HCT116 (cell line): ENCODE measurements around the gene OXCT2. TPM values are rescaled to one million over a fixed set of nuclear protein-coding genes. Genes with fewer than 3 reads are reported as not detected.
"Not testable (repeated sequence)": the region's sequence is repeated elsewhere in the genome, so short reads cannot be mapped to it uniquely, and the experiment has no call there.

Experiments
- ATAC-seq: fragments of 200-7000 bp; cut with Tn5 transposase; 2 replicates; pipeline ENCODE4 v1.9.1; 2020; ENCODE audit warnings: mild to moderate bottlenecking, moderate library complexity
- BruUV-seq: library from RNA; stranded (reverse); fragments of 400-500 nt; replicated peaks from 2 replicates; lab custom pipeline; 2021; lab: Mats Ljungman, UMichigan
- CTCF ChIA-PET: fragments of 300-600 bp; sonication (Branson Sonifier 250); formaldehyde crosslinking; loops from one replicate; lab custom pipeline; 2021; ENCODE audit warnings: antibody characterized with exemption; lab: Charles Lee
- POLR2A ChIA-PET: fragments of 300-600, 350-600 bp; sonication (Branson Sonifier 250); formaldehyde crosslinking; loops from one replicate; lab custom pipeline; 2021; ENCODE audit warnings: antibody characterized with exemption; lab: Charles Lee
- RAD21 ChIA-PET, 2 experiments: fragments of 300-600 bp; sonication (Branson Sonifier 250); formaldehyde crosslinking; loops; one replicate each; lab custom pipeline; 2023; ENCODE audit warnings: low total read pairs in 2 of 2; ENCODE audit not compliant: uncharacterized antibody in 2 of 2, unreplicated experiment in 2 of 2, low non-redundant PET in 1 of 2; lab: Charles Lee
- DNase-seq: peaks from one replicate; pipeline ENCODE4 v3.0.0-alpha.2; 2010; ENCODE audit warnings: low read depth, low spot score
- H2AFZ ChIP-seq: fragments of 200-600 bp; shearing (Covaris generic), sonication (generic); 2 replicates; pipeline ENCODE4 v1.6.1; 2017; ENCODE audit warnings: low read depth, mixed run types, mixed read lengths, antibody characterized with exemption, low read length; ENCODE audit not compliant: poor library complexity, severe bottlenecking
- H3K27ac ChIP-seq: 2 replicates; pipeline ENCODE4 v1.5.1; 2012; ENCODE audit warnings: low read depth, low read length
- H3K27me3 ChIP-seq: fragments of 200-600 bp; sonication (generic); 2 replicates; pipeline ENCODE4 v1.6.1; 2016; ENCODE audit warnings: mixed run types, low read length, mixed read lengths; ENCODE audit not compliant: insufficient read depth
- H3K36me3 ChIP-seq, 2 experiments: fragments of 200-500 bp in 1 of 2; fragments of 200-600 bp in 1 of 2; sonication (Bioruptor generic) in 1 of 2; sonication (generic) in 1 of 2; 2 replicates each; pipeline versions ENCODE4 v1.5.1 to v1.6.1; 2014 to 2016; ENCODE audit warnings: low read length in 2 of 2, inconsistent platforms in 1 of 2, mixed read lengths in 1 of 2, mixed run types in 1 of 2; ENCODE audit not compliant: insufficient read depth in 2 of 2, control insufficient read depth in 1 of 2
- H3K4me1 ChIP-seq, 2 experiments: fragments of 200-600 bp in 1 of 2; sonication (generic) in 1 of 2; 2 replicates each; pipeline versions ENCODE4 v1.5.1 to v1.6.1; 2012 to 2017; ENCODE audit warnings: low read length in 2 of 2, inconsistent platforms in 1 of 2, mild to moderate bottlenecking in 1 of 2, mixed read lengths in 1 of 2, mixed run types in 1 of 2, moderate library complexity in 1 of 2; ENCODE audit not compliant: insufficient read depth in 2 of 2, control insufficient read depth in 1 of 2
- H3K4me2 ChIP-seq: fragments of 200-600 bp; sonication (generic); 2 replicates; pipeline ENCODE4 v1.6.1; 2017; ENCODE audit warnings: mixed run types, low read length, mixed read lengths
- H3K4me3 ChIP-seq, 2 experiments: fragments of 200-600 bp in 1 of 2; sonication (generic) in 1 of 2; replicated peaks in 1 of 2; 2 replicates each; pipeline ENCODE4 v1.5.1; 2011 to 2016; ENCODE audit warnings: low read length in 2 of 2, control low read depth in 1 of 2, low read depth in 1 of 2, mild to moderate bottlenecking in 1 of 2, mixed read lengths in 1 of 2, mixed run types in 1 of 2
- H3K79me2 ChIP-seq: fragments of 200-600 bp; sonication (generic); 2 replicates; pipeline ENCODE4 v1.6.1; 2017; ENCODE audit warnings: mild to moderate bottlenecking, mixed run types, low read length, moderate library complexity, mixed read lengths; ENCODE audit not compliant: insufficient read depth
- H3K9ac ChIP-seq: fragments of 200-600 bp; sonication (generic); 2 replicates; pipeline ENCODE4 v1.6.1; 2016; ENCODE audit warnings: low read length, mixed read lengths
- H3K9me2 ChIP-seq: fragments of 200-600 bp; sonication (generic), shearing (Covaris generic); 2 replicates; pipeline ENCODE4 v1.6.1; 2017; ENCODE audit warnings: mixed run types, mild to moderate bottlenecking, moderate library complexity; ENCODE audit not compliant: insufficient read depth
- H3K9me3 ChIP-seq, 2 experiments: fragments of 200-500 bp in 1 of 2; fragments of 200-600 bp in 1 of 2; sonication (Bioruptor generic) in 1 of 2; sonication (generic) in 1 of 2; 2 replicates each; pipeline ENCODE4 v1.6.1; 2014 to 2017; ENCODE audit warnings: low read length in 2 of 2, mixed read lengths in 2 of 2, inconsistent platforms in 1 of 2, low read depth in 1 of 2, mild to moderate bottlenecking in 1 of 2, mixed run types in 1 of 2, moderate library complexity in 1 of 2; ENCODE audit not compliant: control insufficient read depth in 1 of 2, insufficient read depth in 1 of 2
- H4K20me1 ChIP-seq: fragments of 200-600 bp; sonication (generic), shearing (Covaris generic); 2 replicates; pipeline ENCODE4 v1.6.1; 2017; ENCODE audit warnings: mixed run types, mild to moderate bottlenecking, moderate library complexity; ENCODE audit not compliant: insufficient read depth
- CBX3 ChIP-seq: IDR thresholded peaks from 2 replicates; pipeline ENCODE4 v1.6.1; 2012; ENCODE audit warnings: low read depth
- CEBPB ChIP-seq: IDR thresholded peaks from 2 replicates; pipeline ENCODE4 v1.6.1; 2012; ENCODE audit warnings: low read depth
- CTCF ChIP-seq, 3 experiments: fragments of 200-600 bp in 1 of 3; sonication (generic) in 1 of 3; IDR thresholded peaks in 2 of 3; conservative IDR thresholded peaks in 1 of 3; 2 replicates each; pipeline ENCODE4 v1.5.1; 2012 to 2017; ENCODE audit warnings: low read depth in 2 of 3, low read length in 2 of 3, antibody characterized with exemption in 1 of 3, borderline replicate concordance in 1 of 3, control low read depth in 1 of 3, mild to moderate bottlenecking in 1 of 3, mixed read lengths in 1 of 3, mixed run types in 1 of 3, moderate library complexity in 1 of 3; ENCODE audit not compliant: insufficient read depth in 1 of 3
- EGR1 ChIP-seq: IDR thresholded peaks from 2 replicates; pipeline ENCODE4 v1.6.1; 2012; ENCODE audit warnings: low read depth
- EZH2 ChIP-seq: fragments of 200-600 bp; sonication (generic); IDR thresholded peaks from 2 replicates; pipeline ENCODE4 v1.6.1; 2017; ENCODE audit warnings: antibody characterized with exemption, mixed run types
- EZH2phosphoT487 ChIP-seq: fragments of 200-600 bp; IDR thresholded peaks from 2 replicates; pipeline ENCODE4 v1.6.1; 2018; ENCODE audit warnings: antibody characterized with exemption, borderline replicate concordance
- FOSL1 ChIP-seq: IDR thresholded peaks from 2 replicates; pipeline ENCODE4 v1.6.1; 2012; ENCODE audit warnings: low read depth
- JUND ChIP-seq: IDR thresholded peaks from 2 replicates; pipeline ENCODE4 v1.6.1; 2012
- POLR2A ChIP-seq: IDR thresholded peaks from 2 replicates; pipeline ENCODE4 v1.7.0; 2011; ENCODE audit warnings: borderline replicate concordance; ENCODE audit not compliant: insufficient read depth, insufficient read length; ENCODE audit errors: extremely low read depth
- POLR2AphosphoS5 ChIP-seq: IDR thresholded peaks from 2 replicates; pipeline ENCODE4 v1.6.1; 2011; ENCODE audit warnings: mild to moderate bottlenecking, low read depth, low read length, moderate library complexity
- SIN3A ChIP-seq: IDR thresholded peaks from 2 replicates; pipeline ENCODE4 v1.6.1; 2012; ENCODE audit warnings: low read depth
- SP1 ChIP-seq: IDR thresholded peaks from 2 replicates; pipeline ENCODE4 v1.6.1; 2012; ENCODE audit warnings: low read depth
- TCF7L2 ChIP-seq: IDR thresholded peaks from 2 replicates; pipeline ENCODE4 v1.7.0; 2011; ENCODE audit warnings: borderline replicate concordance, inconsistent platforms; ENCODE audit not compliant: insufficient read depth, insufficient read length; ENCODE audit errors: extremely low read depth
- YY1 ChIP-seq: IDR thresholded peaks from 2 replicates; pipeline ENCODE4 v1.6.1; 2011; ENCODE audit warnings: low read length, low read depth, moderate library complexity, mild to moderate bottlenecking; ENCODE audit not compliant: insufficient replicate concordance; ENCODE audit errors: extremely low read depth
- ZBTB33 ChIP-seq: IDR thresholded peaks from 2 replicates; pipeline ENCODE4 v1.6.1; 2011; ENCODE audit warnings: mild to moderate bottlenecking, low read length, moderate library complexity; ENCODE audit not compliant: insufficient replicate concordance; ENCODE audit errors: extremely low read depth
- intact Hi-C: fragments of 100-400 bp; cut with micrococcal nuclease; formaldehyde crosslinking; loops from 2 replicates; pipeline ENCODE4 v1.10.0; 2022
- total RNA-seq: library from RNA; stranded (reverse); gene quantifications from one replicate; pipeline ENCODE4 v1.2.1, GENCODE V29; 2021; ENCODE audit not compliant: unreplicated experiment

Gene OXCT2
- total RNA-seq, 1 experiment from 2014 or later, result 3.7 TPM

GRCh38 chr1:39787468-39787867 is 16.3 kb upstream of the OXCT2 start:
- no TSS peak for BruUV-seq
- Histone ChIP-seq H3K4me1 (peaks cover 13 to 23% of the 10 kb centered on the region in 2 experiments; a peak in 3 of 4 replicates), H3K27ac (no peak overlapping the region), H3K27me3 (no peaks in the 10 kb centered on the region), H4K20me1 (no peaks in the 10 kb centered on the region), H3K9me3 (no peaks in the 10 kb centered on the region), H3K9me2 (no peaks in the 10 kb centered on the region), H2AFZ (no peak overlapping the region), H3K9ac (no peak overlapping the region), H3K4me2 (peak overlapping the region; percentile 52), H3K4me3 (0 out of 4 replicates have a peak overlapping the region, but pooled peaks of 1 of the 2 experiments have one; percentile 11), H3K36me3 (no peaks in the 10 kb centered on the region), H3K79me2 (no peaks in the 10 kb centered on the region; the same call in 1 of the 2 replicates)
- ATAC-seq (no peak), DNase-seq (no peak)
- no peak for TF ChIP-seq CTCF (IDR thresholded peaks at IDR 0.05 in 2 of 3, conservative IDR thresholded peaks at IDR 0.05 in 1 of 3; ENCODE audit: borderline replicate concordance in 1 of 3, insufficient read depth in 1 of 3, low read depth in 2 of 3, low read length in 2 of 3)
- TF ChIP-seq SP1, result no peak
- TF ChIP-seq POLR2AphosphoS5, result no peak
- TF ChIP-seq FOSL1, result no peak
- no peak for TF ChIP-seq EZH2phosphoT487
- TF ChIP-seq YY1, result no peak
- no peak for TF ChIP-seq POLR2A
- TF ChIP-seq CBX3, result no peak
- TF ChIP-seq TCF7L2, result no peak
- no peak for TF ChIP-seq JUND
- no peak for TF ChIP-seq CEBPB
- TF ChIP-seq ZBTB33, result no peak
- TF ChIP-seq SIN3A, result no peak
- no peak for TF ChIP-seq EGR1
- no peak for TF ChIP-seq EZH2
- POLR2A ChIA-PET, result no interaction called here
- RAD21 ChIA-PET, result no interaction called here
- CTCF ChIA-PET, result no interaction called here
- intact Hi-C loops, result no loop called here

- H2AFZ ChIP-seq, H4K20me1 ChIP-seq, DNase-seq, H3K9me2 ChIP-seq, RAD21 ChIA-PET, CTCF ChIA-PET, H3K79me2 ChIP-seq, ATAC-seq, H3K27me3 ChIP-seq, intact Hi-C loops, H3K9me3 ChIP-seq, H3K4me3 ChIP-seq, POLR2A ChIA-PET, H3K36me3 ChIP-seq, H3K27ac ChIP-seq, H3K9ac ChIP-seq: not testable (repeated sequence)
- Histone ChIP-seq H3K4me1 (peaks cover 13 to 23% of the 10 kb centered on the region in 2 experiments), H3K4me2 (peak overlapping the region; percentile 52)
- TSS peak; percentile 44 for BruUV-seq
Observed at GRCh38 chr1:39787108-39787375, 15.9 kb upstream of the OXCT2 start.
